PC-9 (cell line): ENCODE data around the gene KRT36. TPM values are rescaled to one million over a fixed set of nuclear protein-coding genes. Genes with fewer than 3 reads are reported as not detected.

Source experiments
- BruUV-seq: library from RNA; stranded (reverse); fragments of 400-500 nt; replicated peaks from 2 replicates; lab custom pipeline; 2021; lab: Mats Ljungman, UMichigan
- CTCF ChIA-PET: fragments of 300-600 bp; sonication (Branson Sonifier 250); formaldehyde crosslinking; loops from one replicate; lab custom pipeline; 2022; ENCODE audit warnings: antibody characterized with exemption; lab: Charles Lee
- POLR2A ChIA-PET: fragments of 300-600 bp; sonication (Branson Sonifier 250); formaldehyde crosslinking; loops from one replicate; lab custom pipeline; 2022; ENCODE audit warnings: antibody characterized with exemption; ENCODE audit not compliant: unreplicated experiment; lab: Charles Lee
- DNase-seq, 2 experiments: peaks; one replicate each; pipeline versions ENCODE4 v3.0.0 to v3.0.0-alpha.2; 2015 to 2022; ENCODE audit warnings: mixed read lengths in 1 of 2
- H2AFZ ChIP-seq: fragments of 200-600 bp; sonication (generic); 2 replicates; pipeline ENCODE4 v1.8.1; 2017; ENCODE audit warnings: antibody characterized with exemption
- H3F3A ChIP-seq: fragments of 200-600 bp; sonication (generic); 2 replicates; pipeline ENCODE4 v1.8.1; 2017; ENCODE audit warnings: antibody characterized with exemption, mild to moderate bottlenecking, low read depth; ENCODE audit not compliant: insufficient read depth
- H3K27ac ChIP-seq: fragments of 200-600 bp; sonication (generic); 2 replicates; pipeline ENCODE4 v1.6.1; 2016; ENCODE audit warnings: mixed run types
- H3K27me3 ChIP-seq: fragments of 200-600 bp; sonication (generic); 2 replicates; pipeline ENCODE4 v1.6.1; 2016; ENCODE audit warnings: low read depth, mixed run types; ENCODE audit not compliant: insufficient read depth
- H3K36me3 ChIP-seq: fragments of 200-600 bp; sonication (generic); 2 replicates; pipeline ENCODE4 v1.6.1; 2016; ENCODE audit warnings: low read depth, mixed run types
- H3K4me1 ChIP-seq: fragments of 200-600 bp; sonication (generic); replicated peaks from 2 replicates; pipeline ENCODE4 v1.6.1; 2016; ENCODE audit warnings: mixed run types; ENCODE audit not compliant: insufficient read depth
- H3K4me2 ChIP-seq: fragments of 200-600 bp; sonication (generic); 2 replicates; pipeline ENCODE4 v1.6.1; 2017; ENCODE audit warnings: mixed run types
- H3K4me3 ChIP-seq: fragments of 200-600 bp; sonication (generic); 2 replicates; pipeline ENCODE4 v1.6.1; 2016; ENCODE audit warnings: mixed run types
- H3K79me2 ChIP-seq: fragments of 200-600 bp; sonication (generic); 2 replicates; pipeline ENCODE4 v1.6.1; 2017; ENCODE audit warnings: low read depth, mixed run types
- H3K9me2 ChIP-seq: fragments of 200-600 bp; sonication (generic); 2 replicates; pipeline ENCODE4 v1.8.1; 2017; ENCODE audit warnings: mild to moderate bottlenecking; ENCODE audit not compliant: insufficient read depth
- H3K9me3 ChIP-seq: fragments of 200-600 bp; sonication (generic); 2 replicates; pipeline ENCODE4 v1.8.1; 2016; ENCODE audit warnings: low read depth; ENCODE audit not compliant: insufficient read depth
- H4K20me1 ChIP-seq: fragments of 200-600 bp; sonication (generic); 2 replicates; pipeline ENCODE4 v1.8.1; 2017; ENCODE audit not compliant: insufficient read depth
- CTCF ChIP-seq: fragments of 200-600 bp; sonication (generic); conservative IDR thresholded peaks from 2 replicates; pipeline ENCODE4 v1.6.1; 2017; ENCODE audit warnings: mixed run types, antibody characterized with exemption, mild to moderate bottlenecking, moderate library complexity
- EZH2 ChIP-seq: fragments of 200-600 bp; sonication (generic); IDR thresholded peaks from 2 replicates; pipeline ENCODE4 v1.8.0; 2017; ENCODE audit warnings: antibody characterized with exemption, low read depth
- intact Hi-C: fragments of 100-400 bp; cut with micrococcal nuclease; formaldehyde crosslinking; loops from one replicate; pipeline ENCODE4 v1.10.0; 2022; ENCODE audit not compliant: unreplicated experiment
- total RNA-seq: library from RNA; stranded (reverse); gene quantifications from 2 replicates; pipeline ENCODE4 v1.2.3, GENCODE V29; 2021

The KRT36 gene
- total RNA-seq, 1 experiment from 2014 or later: not detected

DNA sequence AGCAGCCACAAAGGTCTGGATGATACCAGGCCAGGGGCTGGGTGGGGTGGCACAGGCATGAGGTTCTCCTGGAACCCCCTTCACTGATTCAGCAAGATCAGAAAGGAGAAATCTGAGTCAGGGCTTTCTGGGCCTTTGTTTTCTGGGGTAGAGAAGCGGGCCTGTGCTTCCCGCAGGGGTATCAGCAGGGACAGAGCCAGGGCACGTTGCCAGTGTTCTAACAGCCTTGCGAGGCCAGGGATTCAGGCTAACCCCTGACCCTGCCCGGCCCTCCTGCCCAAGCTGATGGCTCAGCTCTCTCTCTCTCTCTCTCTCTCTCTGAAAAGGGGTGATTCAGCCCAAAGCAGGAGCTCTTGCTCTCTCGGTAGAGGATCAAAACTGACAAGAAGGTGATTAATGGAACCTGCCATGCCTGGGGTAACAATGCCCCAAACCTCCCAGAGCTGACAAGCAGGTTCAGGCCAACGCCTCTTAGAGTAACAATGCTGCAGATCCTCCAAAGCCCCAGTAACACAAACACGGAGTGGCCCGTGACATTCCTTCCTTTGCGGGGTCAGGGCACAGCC lies 17.7 kb upstream of the KRT36 start:
- Histone ChIP-seq H3K9me2 (no peaks in the 10 kb centered on the region), H3K4me2 (peak overlapping the region; percentile 73), H3K4me1 (peaks cover 77% of the 10 kb centered on the region), H3K27ac (peak overlapping the region; percentile 94), H3K79me2 (peaks cover 30% of the 10 kb centered on the region), H3F3A (peaks cover 48% of the 10 kb centered on the region), H3K9me3 (no peaks in the 10 kb centered on the region), H3K4me3 (no peak overlapping the region; the same call in 1 of the 2 replicates), H3K36me3 (no peaks in the 10 kb centered on the region), H2AFZ (no peak overlapping the region; the same call in 1 of the 2 replicates), H3K27me3 (no peaks in the 10 kb centered on the region), H4K20me1 (no peaks in the 10 kb centered on the region)
- peak; percentile 82 to 97 for DNase-seq
- BruUV-seq: no TSS peak
- intact Hi-C loops: loop anchor here (1.0 kb wide), 1 partner anchor 12 kb away; no protein-coding TSS in a partner anchor
- ChIA-PET POLR2A (interaction anchor here (0.5 to 4.3 kb wide), 11 partner anchors 8 to 512 kb away, joined by 3 to 75 read pairs (median 4); partner anchors contain the start of genes KRT15 and KRT19), CTCF (interaction anchor here (0.6 to 2.8 kb wide), 3 partner anchors 15 to 159 kb away, joined by 3 to 12 read pairs (median 4); no protein-coding TSS in a partner anchor)
- no peak for TF ChIP-seq EZH2
- no peak for TF ChIP-seq CTCF

DNA sequence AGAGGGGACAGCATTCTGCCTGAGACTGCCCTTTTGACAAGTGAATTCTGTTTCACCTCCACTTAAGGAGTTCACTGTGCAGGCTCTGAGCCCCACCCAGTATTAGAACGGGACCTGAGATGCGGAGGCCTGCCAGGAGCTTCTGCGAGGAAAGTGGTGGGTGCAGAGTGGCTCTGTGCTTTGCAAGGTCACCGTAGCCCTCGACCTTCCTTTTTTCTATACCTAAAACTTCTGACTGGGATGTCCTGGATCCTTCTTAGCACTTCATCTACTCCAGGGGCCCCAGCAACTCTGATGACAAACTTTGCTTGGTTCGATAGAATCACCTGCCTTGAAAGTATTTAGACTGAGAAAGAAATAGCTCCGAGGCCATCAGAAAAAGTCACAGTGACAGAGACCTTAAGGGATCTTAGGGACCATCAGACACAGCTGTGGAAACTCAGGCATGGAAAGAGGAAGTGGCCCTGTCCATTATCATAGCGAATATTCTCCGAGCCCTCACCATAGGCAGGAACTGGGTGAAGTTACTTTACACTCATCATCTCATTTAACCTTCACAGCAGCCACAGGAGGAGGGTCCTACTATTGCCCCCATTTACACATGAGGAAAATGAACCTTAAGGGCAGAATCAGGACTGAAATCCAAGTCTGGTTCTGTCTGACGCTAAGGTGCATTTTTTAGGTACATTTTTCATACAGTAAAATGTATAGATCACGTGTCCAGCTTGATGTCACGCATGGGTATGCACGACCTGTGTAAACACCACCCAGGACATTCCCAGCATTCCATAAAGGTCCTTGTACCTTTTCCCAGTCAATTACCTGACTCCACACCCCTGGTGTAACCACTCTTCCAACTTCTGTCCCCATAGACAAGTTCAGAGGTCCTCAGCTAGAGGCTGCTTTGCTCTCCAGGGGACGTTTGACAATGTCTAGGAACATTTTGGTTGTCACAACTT lies 16.4 kb upstream of the KRT36 start:
- Histone ChIP-seq H3K9me3 (no peaks in the 10 kb centered on the region), H2AFZ (no peak overlapping the region), H3K27me3 (no peaks in the 10 kb centered on the region), H3K4me3 (peak overlapping the region; percentile 58; the same call in 1 of the 2 replicates), H3K4me2 (peak overlapping the region; percentile 73), H3K4me1 (peaks cover 84% of the 10 kb centered on the region), H3F3A (peaks cover 48% of the 10 kb centered on the region), H3K9me2 (no peaks in the 10 kb centered on the region), H4K20me1 (no peaks in the 10 kb centered on the region), H3K36me3 (no peaks in the 10 kb centered on the region), H3K79me2 (peaks cover 39% of the 10 kb centered on the region), H3K27ac (peak overlapping the region; percentile 94)
- ChIA-PET CTCF (interaction anchor here (1.4 to 1.6 kb wide), 2 partner anchors 16 to 43 kb away, joined by 3 to 18 read pairs; no protein-coding TSS in a partner anchor), POLR2A (interaction anchor here (0.6 to 4.3 kb wide), 18 partner anchors 15 to 993 kb away, joined by 3 to 75 read pairs (median 6); partner anchors contain the start of genes KRT15 and KRT19)
- TF ChIP-seq CTCF (no peak), EZH2 (no peak)
- intact Hi-C loops: loop anchor here (1.0 to 2.0 kb wide), 2 partner anchors 42 to 149 kb away; no protein-coding TSS in a partner anchor
- peak in 1 of 2 experiments; percentile 59 for DNase-seq
- TSS peak; percentile 84 for BruUV-seq
